IMR-90 (cell line): ENCODE results near the gene ARHGAP24. TPM values are rescaled to one million over a fixed set of nuclear protein-coding genes. Genes with fewer than 3 reads are reported as not detected.

ENCODE experiments used
- ATAC-seq: fragments of 200-7000 bp; cut with Tn5 transposase; 2 replicates; pipeline ENCODE4 v1.9.1; 2020; ENCODE audit warnings: low read depth, mild to moderate bottlenecking, moderate library complexity
- BruUV-seq: library from RNA; stranded (reverse); fragments of 400-500 nt; replicated peaks from 2 replicates; lab custom pipeline; 2021; lab: Mats Ljungman, UMichigan
- CTCF ChIA-PET: fragments of 300-600 bp; formaldehyde crosslinking; extraction: SDS; loops from one replicate; lab custom pipeline; 2021; ENCODE audit warnings: antibody characterized with exemption; lab: Yijun Ruan, JAX
- POLR2A ChIA-PET: fragments of 300-600 bp; sonication (Branson Sonifier 250); formaldehyde crosslinking; loops from one replicate; lab custom pipeline; 2022; ENCODE audit warnings: antibody characterized with exemption; ENCODE audit not compliant: unreplicated experiment; lab: Charles Lee
- DNase-seq: peaks from one replicate; pipeline ENCODE4 v3.0.0; 2013
- H2AFZ ChIP-seq: replicated peaks from 2 replicates; pipeline ENCODE3; 2013; ENCODE audit warnings: low read length, mild to moderate bottlenecking; ENCODE audit not compliant: poor library complexity
- H2AK5ac ChIP-seq: 2 replicates; pipeline ENCODE4 v1.6.1; 2013; ENCODE audit warnings: low read depth, low read length, inconsistent platforms
- H2AK9ac ChIP-seq: replicated peaks from 2 replicates; pipeline ENCODE3; 2013; ENCODE audit warnings: mild to moderate bottlenecking, low read depth, low read length, moderate library complexity; ENCODE audit not compliant: poor library complexity
- H2BK120ac ChIP-seq: 2 replicates; pipeline ENCODE4 v1.6.1; 2013; ENCODE audit warnings: low read depth, low read length, inconsistent platforms
- H2BK15ac ChIP-seq: 3 replicates; pipeline ENCODE4 v1.6.1; 2013; ENCODE audit warnings: low read depth, low read length, inconsistent platforms
- H2BK20ac ChIP-seq: 2 replicates; pipeline ENCODE4 v1.6.1; 2013; ENCODE audit warnings: low read depth, mild to moderate bottlenecking, inconsistent platforms, low read length, moderate library complexity
- H2BK5ac ChIP-seq: 2 replicates; pipeline ENCODE4 v1.6.1; 2013; ENCODE audit warnings: mild to moderate bottlenecking, low read depth, low read length, inconsistent platforms; ENCODE audit not compliant: poor library complexity, severe bottlenecking
- H3K14ac ChIP-seq: replicated peaks from 2 replicates; pipeline ENCODE4 v1.6.1; 2013; ENCODE audit warnings: low read depth, low read length, inconsistent platforms
- H3K18ac ChIP-seq: 2 replicates; pipeline ENCODE4 v1.6.1; 2013; ENCODE audit warnings: low read depth, low read length, control low read depth
- H3K23ac ChIP-seq: 2 replicates; pipeline ENCODE4 v1.6.1; 2013; ENCODE audit warnings: low read depth, low read length, inconsistent platforms
- H3K27ac ChIP-seq: 2 replicates; pipeline ENCODE4 v1.5.1; 2013; ENCODE audit warnings: mild to moderate bottlenecking, control low read depth, low read length; ENCODE audit not compliant: insufficient read depth
- H3K27me3 ChIP-seq: 2 replicates; pipeline ENCODE4 v1.6.1; 2013; ENCODE audit warnings: low read length; ENCODE audit not compliant: control insufficient read depth, insufficient read depth
- H3K36me3 ChIP-seq: 2 replicates; pipeline ENCODE4 v1.6.1; 2013; ENCODE audit warnings: low read length, mixed read lengths; ENCODE audit not compliant: control insufficient read depth, insufficient read depth
- H3K4ac ChIP-seq: 2 replicates; pipeline ENCODE4 v1.6.1; 2013; ENCODE audit warnings: low read depth, low read length, inconsistent platforms
- H3K4me1 ChIP-seq: 2 replicates; pipeline ENCODE4 v1.6.1; 2013; ENCODE audit warnings: low read length, mixed read lengths; ENCODE audit not compliant: control insufficient read depth, insufficient read depth
- H3K4me2 ChIP-seq: 2 replicates; pipeline ENCODE4 v1.6.1; 2013; ENCODE audit warnings: low read depth, mild to moderate bottlenecking, control low read depth, low read length, moderate library complexity
- H3K4me3 ChIP-seq: 2 replicates; pipeline ENCODE4 v1.5.1; 2013; ENCODE audit warnings: low read depth, mild to moderate bottlenecking, control low read depth, low read length, moderate library complexity; ENCODE audit not compliant: insufficient read depth
- H3K56ac ChIP-seq: 2 replicates; pipeline ENCODE4 v1.6.1; 2013; ENCODE audit warnings: low read length, inconsistent platforms; ENCODE audit not compliant: insufficient read depth; ENCODE audit errors: extremely low read depth
- H3K79me1 ChIP-seq, 2 experiments: 2 replicates each; pipeline ENCODE4 v1.6.1; 2013; ENCODE audit warnings: low read length in 2 of 2, inconsistent platforms in 1 of 2, low read depth in 1 of 2
- H3K9ac ChIP-seq: 2 replicates; pipeline ENCODE4 v1.6.1; 2013; ENCODE audit warnings: low read depth, low read length, control low read depth
- H3K9me1 ChIP-seq: 2 replicates; pipeline ENCODE4 v1.6.1; 2013; ENCODE audit warnings: low read length, inconsistent platforms; ENCODE audit not compliant: insufficient read depth
- H3K9me3 ChIP-seq: 2 replicates; pipeline ENCODE4 v1.6.1; 2013; ENCODE audit warnings: low read length; ENCODE audit not compliant: control insufficient read depth, insufficient read depth
- H4K20me1 ChIP-seq: 2 replicates; pipeline ENCODE4 v1.6.1; 2013; ENCODE audit warnings: low read length, inconsistent platforms; ENCODE audit not compliant: insufficient read depth
- H4K5ac ChIP-seq: 2 replicates; pipeline ENCODE4 v1.6.1; 2013; ENCODE audit warnings: mild to moderate bottlenecking, low read depth, low read length, control low read depth
- H4K8ac ChIP-seq, 2 experiments: 2 replicates each; pipeline ENCODE4 v1.6.1; 2013; ENCODE audit warnings: low read depth in 2 of 2, low read length in 2 of 2, control low read depth in 1 of 2, inconsistent platforms in 1 of 2
- H4K91ac ChIP-seq: 2 replicates; pipeline ENCODE4 v1.6.1; 2013; ENCODE audit warnings: low read depth, low read length, inconsistent platforms; ENCODE audit not compliant: insufficient read depth
- BHLHE40 ChIP-seq: fragments of 150-350 bp; IDR thresholded peaks from 2 replicates; pipeline ENCODE4 v1.6.1; 2016; ENCODE audit warnings: mild to moderate bottlenecking, low read depth, low read length
- CEBPB ChIP-seq: IDR thresholded peaks from 2 replicates; pipeline ENCODE4 v1.6.1; 2012; ENCODE audit warnings: low read depth, low read length, improper control_type of control experiment
- CHD1 ChIP-seq: IDR thresholded peaks from 2 replicates; pipeline ENCODE4 v1.6.1; 2012; ENCODE audit warnings: low read depth, low read length, improper control_type of control experiment
- CTCF ChIP-seq: conservative IDR thresholded peaks from 2 replicates; pipeline ENCODE4 v1.5.1; 2012; ENCODE audit warnings: mild to moderate bottlenecking, low read depth, low read length, improper control_type of control experiment
- ELK1 ChIP-seq: fragments of 150-350 bp; IDR thresholded peaks from 2 replicates; pipeline ENCODE4 v1.6.1; 2016; ENCODE audit warnings: low read depth, mild to moderate bottlenecking, low read length, moderate library complexity, borderline replicate concordance
- FOS ChIP-seq: fragments of 150-350 bp; IDR thresholded peaks from 2 replicates; pipeline ENCODE4 v1.6.1; 2016; ENCODE audit warnings: low read depth, low read length
- MAFK ChIP-seq: IDR thresholded peaks from 2 replicates; pipeline ENCODE4 v1.6.1; 2012; ENCODE audit warnings: low read depth, low read length, improper control_type of control experiment
- MAZ ChIP-seq: IDR thresholded peaks from 2 replicates; pipeline ENCODE4 v1.6.1; 2012; ENCODE audit warnings: low read depth, mild to moderate bottlenecking, low read length, improper control_type of control experiment, moderate library complexity, borderline replicate concordance
- MXI1 ChIP-seq: IDR thresholded peaks from 2 replicates; pipeline ENCODE4 v1.6.1; 2012; ENCODE audit warnings: low read depth, mild to moderate bottlenecking, low read length, moderate library complexity, borderline replicate concordance
- NFE2L2 ChIP-seq: fragments of 150-350 bp; IDR thresholded peaks from 2 replicates; pipeline ENCODE4 v1.6.1; 2016; ENCODE audit warnings: low read depth, mild to moderate bottlenecking, low read length
- POLR2A ChIP-seq: IDR thresholded peaks from 2 replicates; pipeline ENCODE4 v1.6.1; 2012; ENCODE audit warnings: mild to moderate bottlenecking, low read depth, low read length
- RAD21 ChIP-seq: IDR thresholded peaks from 2 replicates; pipeline ENCODE4 v1.6.1; 2012; ENCODE audit warnings: low read length, improper control_type of control experiment
- RCOR1 ChIP-seq: IDR thresholded peaks from 2 replicates; pipeline ENCODE4 v1.6.1; 2012; ENCODE audit warnings: mild to moderate bottlenecking, low read length, improper control_type of control experiment; ENCODE audit not compliant: insufficient replicate concordance
- RFX5 ChIP-seq: IDR thresholded peaks from 2 replicates; pipeline ENCODE4 v1.8.0; 2012; ENCODE audit warnings: low read depth, mild to moderate bottlenecking, low read length, moderate library complexity
- SMC3 ChIP-seq: fragments of 150-350 bp; IDR thresholded peaks from 2 replicates; pipeline ENCODE4 v1.6.1; 2016; ENCODE audit warnings: low read depth, mild to moderate bottlenecking, antibody characterized with exemption, low read length, moderate library complexity
- USF2 ChIP-seq: fragments of 150-350 bp; IDR thresholded peaks from 2 replicates; pipeline ENCODE4 v1.6.1; 2017; ENCODE audit warnings: mild to moderate bottlenecking, antibody characterized with exemption, low read length, low read depth
- WGBS, 2 experiments: methylation state at CpG; one replicate each; pipeline versions ENCODE4 v1.1.5 to v1.1.7; 2013; ENCODE audit warnings: missing lambda C conversion rate in 2 of 2; ENCODE audit not compliant: insufficient read length in 1 of 2; ENCODE audit errors: extremely low coverage in 2 of 2; 5-methylcytosine and 5-hydroxymethylcytosine counted together
- dilution Hi-C: fragments of 300-500 bp; cut with HindIII; formaldehyde crosslinking; loops from one replicate; pipeline ENCODE4 v1.14.3; 2018; ENCODE audit warnings: low sequenced_read_pairs; ENCODE audit not compliant: unreplicated experiment
- in situ Hi-C: fragments of 300-500 bp; cut with MboI; formaldehyde crosslinking; loops from 3 replicates; pipeline ENCODE4 v1.14.3; 2019; ENCODE audit warnings: low sequenced_read_pairs, inconsistent platforms, mixed read lengths
- intact Hi-C: fragments of 100-400 bp; cut with micrococcal nuclease; formaldehyde crosslinking; loops from 2 replicates; pipeline ENCODE4 v1.10.0; 2022
- polyA plus RNA-seq, 3 experiments: library from polyadenylated mRNA; depleted of rRNA; stranded (reverse); fragments of >200 nt; gene quantifications; 2 replicates each; pipeline ENCODE4 v1.2.3, GENCODE V29; 2012; ENCODE audit warnings: low replicate concordance in 1 of 3
- total RNA-seq: library from RNA; depleted of rRNA; stranded (reverse); fragments of >200 nt; gene quantifications from 2 replicates; pipeline ENCODE4 v1.2.3, GENCODE V29; 2012

Gene ARHGAP24
- total and polyA plus RNA-seq, 2 of the 4 experiments (the other 2 are of a cell fraction), result 11.9 to 24.0 TPM

GRCh38 chr4:85595796-85596559 lies 121.0 kb downstream of the ARHGAP24 start:
- CTCF ChIA-PET, result interaction anchor here (1.0 kb wide), 1 partner anchor 11 kb away, joined by 3 read pairs; no protein-coding TSS in a partner anchor
- no peak overlapping the region for H2BK20ac ChIP-seq
- H2BK5ac ChIP-seq, result no peak overlapping the region
- no peak overlapping the region for H3K4me2 ChIP-seq
- DNase-seq (no peak), ATAC-seq (no peak)
- no peaks in the 10 kb centered on the region for H3K36me3 ChIP-seq
- H3K4ac ChIP-seq, result no peak overlapping the region
- intact Hi-C loops, result no loop called here
- H3K9me3 ChIP-seq, result no peaks in the 10 kb centered on the region
- no peak overlapping the region for H2AK9ac ChIP-seq
- no peak overlapping the region for H3K9ac ChIP-seq
- no peak overlapping the region for H3K18ac ChIP-seq
- H3K79me1 ChIP-seq, result no peaks in the 10 kb centered on the region
- in situ Hi-C loops, result no loop called here
- H4K5ac ChIP-seq, result no peak overlapping the region
- no CpG with 5 or more reads among the region's 1 CpG for WGBS, 2 experiments
- no peak overlapping the region for H2AK5ac ChIP-seq
- H4K8ac ChIP-seq, result no peak overlapping the region
- H2BK120ac ChIP-seq, result no peak overlapping the region
- H3K56ac ChIP-seq, result no peak overlapping the region
- no peaks in the 10 kb centered on the region for H3K4me1 ChIP-seq
- no peak overlapping the region for H3K27ac ChIP-seq
- BruUV-seq, result no TSS peak
- no peak overlapping the region for H2BK15ac ChIP-seq
- H3K9me1 ChIP-seq, result no peaks in the 10 kb centered on the region
- no peak overlapping the region for H3K4me3 ChIP-seq
- TF ChIP-seq MAFK, result no peak
- no peak for TF ChIP-seq RAD21
- TF ChIP-seq RCOR1, result no peak
- TF ChIP-seq CHD1, result no peak
- no peak for TF ChIP-seq ELK1
- no peak for TF ChIP-seq FOS
- no peak for TF ChIP-seq MXI1
- TF ChIP-seq POLR2A, result no peak
- TF ChIP-seq SMC3, result no peak
- TF ChIP-seq BHLHE40, result no peak
- TF ChIP-seq CTCF, result no peak
- TF ChIP-seq MAZ, result no peak
- no peak for TF ChIP-seq USF2
- TF ChIP-seq CEBPB, result no peak
- TF ChIP-seq RFX5, result no peak
- no peak for TF ChIP-seq NFE2L2
- no peaks in the 10 kb centered on the region for H3K27me3 ChIP-seq
- no peak overlapping the region for H4K91ac ChIP-seq
- H3K14ac ChIP-seq, result no peak overlapping the region
- no peak overlapping the region for H3K23ac ChIP-seq
- H4K20me1 ChIP-seq, result no peaks in the 10 kb centered on the region
- POLR2A ChIA-PET, result no interaction called here
- H2AFZ ChIP-seq, result no peak overlapping the region
- dilution Hi-C loops, result no loop called here
